Subcutaneous adipose tissue (tissue), 4 donors: Measurements from ENCODE around the gene SMOC1. TPM values are rescaled to one million over a fixed set of nuclear protein-coding genes. Genes with fewer than 3 reads are reported as not detected.

Experiments
- CTCF ChIP-seq: fragments of 450-650 bp; IDR thresholded peaks from one replicate; pipeline ENCODE4 v1.5.1; 2016; ENCODE audit warnings: low read depth, mild to moderate bottlenecking, control low read depth, antibody characterized with exemption, moderate library complexity
- total RNA-seq, 4 donors: library from RNA; depleted of rRNA; stranded (reverse); fragments of >200 nt; gene quantifications; one replicate each; pipeline ENCODE4 v1.1.0, GENCODE V29; 2016

The SMOC1 gene
- total RNA-seq, 4 donors from 2014 or later, result 7.7 to 38.1 (median 29.9) TPM

- no peak for TF ChIP-seq CTCF
Measured at GRCh38 chr14:69917287-69917686, 38.1 kb downstream of the SMOC1 start.

- TF ChIP-seq CTCF, result no peak
Measured at GRCh38 chr14:69919815-69920214, 40.6 kb downstream of the SMOC1 start.

GRCh38 chr14:69921052-69921451 is 41.8 kb downstream of the SMOC1 start:
- TF ChIP-seq CTCF, result no peak

- no peak for TF ChIP-seq CTCF
Measured at GRCh38 chr14:69922198-69922597, 43.0 kb downstream of the SMOC1 start.

- TF ChIP-seq CTCF, result no peak
Measured at GRCh38 chr14:69924201-69924600, 45.0 kb downstream of the SMOC1 start.

- TF ChIP-seq CTCF, result no peak
Measured at GRCh38 chr14:69928111-69928523, 48.9 kb downstream of the SMOC1 start.

- no peak for TF ChIP-seq CTCF
Measured at GRCh38 chr14:69930780-69931379, 51.7 kb downstream of the SMOC1 start.
